ENCODE results near the gene TAF4. TPM values are rescaled to one million over a fixed set of nuclear protein-coding genes. Genes with fewer than 3 reads are reported as not detected.
A peak's percentile ranks its signal among the peaks of the same experiment; 100 is the strongest.

The TAF4 gene
- total and polyA plus RNA-seq, 2 of the 13 experiments (the other 11 are each of a cell fraction or from before 2014, with no cell fraction given): 5.9 to 12.0 TPM

GRCh38 chr20:62014889-62015537 lies 50.7 kb downstream of the TAF4 start:
- POLR2A ChIA-PET: no interaction called here
- in situ Hi-C loops (cut with HindIII; ENCODE audit: extremely low pct_ligation_motif_present, low pct_unique_long_range_greater_than_20kb): loop anchor here (5.0 kb wide), 2 partner anchors 47 to 127 kb away; partner anchors contain the start of genes PSMA7 and SS18L1
- H3K79me2 ChIP-seq (ENCODE audit: insufficient read depth, low read length): peaks cover 48% of the 10 kb centered on the region
- peaks cover 23% of the 10 kb centered on the region for H4K20me1 ChIP-seq (ENCODE audit: insufficient read depth, low read length)
- DNase-seq (ENCODE audit: low spot score) (no peak), ATAC-seq (no peak), FAIRE-seq (no peak)
- no peak overlapping the region for H3K27ac ChIP-seq (ENCODE audit: extremely low read length, insufficient read depth, low read length)
- no peak overlapping the region for H3K4me2 ChIP-seq (ENCODE audit: low read depth, low read length)
- no peak overlapping the region for H2AFZ ChIP-seq (ENCODE audit: low read length)
- intact Hi-C loops (cut with micrococcal nuclease; ENCODE audit: unreplicated experiment): loop anchor here (5.0 kb wide), 1 partner anchor 107 kb away; the partner anchor contains the start of gene LSM14B
- H3K27me3 ChIP-seq (ENCODE audit: control insufficient read depth in 1 of 2, insufficient read depth in 2 of 2, low read length in 2 of 2): no peaks in the 10 kb centered on the region
- no peaks in the 10 kb centered on the region for H3K9me3 ChIP-seq (ENCODE audit: low read length)
- 97% methylated on average over 14 of the region's 14 CpGs for WGBS (ENCODE audit: low lambda C conversion rate)
- H3K4me1 ChIP-seq (ENCODE audit: insufficient read depth, low read length): peaks cover 17% of the 10 kb centered on the region
- no peak overlapping the region for H3K4me3 ChIP-seq (replicated peaks in 1 of 3; ENCODE audit: insufficient read depth in 1 of 3, low read depth in 2 of 3, low read length in 3 of 3)
- TF ChIP-seq ZNF883 (CRISPR knock-in tag; IDR thresholded peaks at IDR 0.05; ENCODE audit: not compliant biosample characterization) (peak; percentile 59), ZBTB37 (CRISPR knock-in tag; IDR thresholded peaks at IDR 0.05) (no peak)
- H3K36me3 ChIP-seq (replicated peaks in 1 of 2; ENCODE audit: control insufficient read depth in 1 of 2, insufficient read depth in 2 of 2, low read length in 2 of 2): peaks cover 25 to 46% of the 10 kb centered on the region in 2 experiments
- BruUV-seq (replicated peaks): no TSS peak
- CTCF ChIA-PET (ENCODE audit: low intra/inter-chr PET ratio, low total read pairs): no interaction called here
- no peak overlapping the region for H3K9ac ChIP-seq (ENCODE audit: insufficient read depth, low read depth, low read length)

GRCh38 chr20:62014488-62014775 lies 51.2 kb downstream of the TAF4 start:
- ChIA-PET CTCF (ENCODE audit: low intra/inter-chr PET ratio, low total read pairs) (no interaction called here), POLR2A (no interaction called here)
- in situ Hi-C loops (cut with HindIII; ENCODE audit: extremely low pct_ligation_motif_present, low pct_unique_long_range_greater_than_20kb): loop anchor here (5.0 kb wide), 2 partner anchors 48 to 128 kb away; partner anchors contain the start of genes PSMA7 and SS18L1
- TF ChIP-seq NFIB (CRISPR knock-in tag; IDR thresholded peaks at IDR 0.05; ENCODE audit: borderline replicate concordance): 0 out of 2 replicates have a peak, but pooled peaks have one; percentile 17
- TF ChIP-seq POLR2AphosphoS2 (IDR thresholded peaks at IDR 0.05; ENCODE audit: low read depth, low read length): no peak
- TF ChIP-seq ZBTB40 (IDR thresholded peaks at IDR 0.05): no peak
- peak; percentile 4; the same call in 1 of the 2 replicates for TF ChIP-seq ZBTB40 (CRISPR knock-in tag; IDR thresholded peaks at IDR 0.05)
- no peak for DNase-seq (ENCODE audit: low spot score)
- FAIRE-seq: no peak
- Histone ChIP-seq H3K27me3 (ENCODE audit: control insufficient read depth in 1 of 2, insufficient read depth in 2 of 2, low read length in 2 of 2) (no peaks in the 10 kb centered on the region), H3K4me3 (replicated peaks in 1 of 3; ENCODE audit: insufficient read depth in 1 of 3, low read depth in 2 of 3, low read length in 3 of 3) (no peak overlapping the region), H3K9me3 (ENCODE audit: low read length) (no peaks in the 10 kb centered on the region), H3K4me1 (ENCODE audit: insufficient read depth, low read length) (peaks cover 11% of the 10 kb centered on the region), H3K4me2 (ENCODE audit: low read depth, low read length) (no peak overlapping the region), H4K20me1 (ENCODE audit: insufficient read depth, low read length) (peaks cover 23% of the 10 kb centered on the region), H3K27ac (ENCODE audit: extremely low read length, insufficient read depth, low read length) (no peak overlapping the region), H2AFZ (ENCODE audit: low read length) (no peak overlapping the region), H3K36me3 (replicated peaks in 1 of 2; ENCODE audit: control insufficient read depth in 1 of 2, insufficient read depth in 2 of 2, low read length in 2 of 2) (peaks cover 30 to 52% of the 10 kb centered on the region in 2 experiments), H3K9ac (ENCODE audit: insufficient read depth, low read depth, low read length) (no peak overlapping the region), H3K79me2 (ENCODE audit: insufficient read depth, low read length) (peaks cover 42% of the 10 kb centered on the region)
- ATAC-seq: no peak
- intact Hi-C loops (cut with micrococcal nuclease; ENCODE audit: unreplicated experiment): loop anchor here (5.0 kb wide), 1 partner anchor 108 kb away; the partner anchor contains the start of gene LSM14B
- BruUV-seq (replicated peaks): no TSS peak
- 96% methylated on average over 10 of the region's 12 CpGs for WGBS (ENCODE audit: low lambda C conversion rate)

All from HepG2 (cell line).